ENCODE results near the gene CHL1. TPM values are rescaled to one million over a fixed set of nuclear protein-coding genes. Genes with fewer than 3 reads are reported as not detected.

The CHL1 gene
- total RNA-seq, 5 donors from 2014 or later (not counting 1 experiment from before 2014, with no cell fraction given): 0.06 to 0.46 (median 0.18) TPM; not detected in 2

GRCh38 chr3:267101-267500 is 70.5 kb downstream of the CHL1 start:
- ATAC-seq (replicated peaks in 1 of 4) (no peak), DNase-seq (no peak)
- Histone ChIP-seq H3K4me3 (ENCODE audit: control insufficient read depth in 1 of 2, extremely low read depth in 1 of 2, low read length in 1 of 2) (no peak overlapping the region), H3K27ac (ENCODE audit: low read length) (no peak overlapping the region), H3K9me3 (no peaks in the 10 kb centered on the region), H3K27me3 (replicated peaks in 1 of 2; ENCODE audit: control insufficient read depth in 2 of 2, extremely low read depth in 1 of 2, insufficient read depth in 2 of 2, low read length in 1 of 2) (no peaks in the 10 kb centered on the region), H3K36me3 (ENCODE audit: control insufficient read depth in 2 of 2, extremely low read depth in 1 of 2, insufficient read depth in 1 of 2, low read length in 1 of 2) (no peaks in the 10 kb centered on the region), H3K4me1 (ENCODE audit: control insufficient read depth in 1 of 2, extremely low read depth in 1 of 2, insufficient read depth in 2 of 2, low read length in 2 of 2) (no peaks in the 10 kb centered on the region)
- CTCF ChIA-PET: no interaction called here
- Mint-ChIP-seq H3K9me3 (peaks cover 0 to 10% (median 0%) of the 10 kb centered on the region in 3 donors), H3K27me3 (no peaks in the 10 kb centered on the region), H3K36me3 (no peaks in the 10 kb centered on the region), H3K4me1 (peaks cover 0 to 8% (median 2%) of the 10 kb centered on the region in 3 donors), H3K27ac (no peak overlapping the region), H3K4me3 (no peak overlapping the region)
- no CpG with 5 or more reads among the region's 1 CpG for WGBS (ENCODE audit: insufficient coverage)
- POLR2A ChIA-PET: no interaction called here

GRCh38 chr3:270688-271087 is 74.1 kb downstream of the CHL1 start:
- ATAC-seq (replicated peaks in 1 of 4) (no peak), DNase-seq (no peak)
- no peak overlapping the region for H3K4me3 Mint-ChIP-seq
- H3K27me3 Mint-ChIP-seq: no peaks in the 10 kb centered on the region
- ChIA-PET POLR2A (no interaction called here), CTCF (no interaction called here)
- Histone ChIP-seq H3K27me3 (replicated peaks in 1 of 2; ENCODE audit: control insufficient read depth in 2 of 2, extremely low read depth in 1 of 2, insufficient read depth in 2 of 2, low read length in 1 of 2) (no peaks in the 10 kb centered on the region), H3K9me3 (no peaks in the 10 kb centered on the region), H3K27ac (ENCODE audit: low read length) (no peak overlapping the region), H3K36me3 (ENCODE audit: control insufficient read depth in 2 of 2, extremely low read depth in 1 of 2, insufficient read depth in 1 of 2, low read length in 1 of 2) (no peaks in the 10 kb centered on the region), H3K4me3 (ENCODE audit: control insufficient read depth in 1 of 2, extremely low read depth in 1 of 2, low read length in 1 of 2) (no peak overlapping the region), H3K4me1 (ENCODE audit: control insufficient read depth in 1 of 2, extremely low read depth in 1 of 2, insufficient read depth in 2 of 2, low read length in 2 of 2) (no peaks in the 10 kb centered on the region)
- H3K36me3 Mint-ChIP-seq: no peaks in the 10 kb centered on the region
- peaks cover 0 to 8% (median 2%) of the 10 kb centered on the region in 3 donors for H3K4me1 Mint-ChIP-seq
- peaks cover 0 to 10% (median 5%) of the 10 kb centered on the region in 3 donors for H3K9me3 Mint-ChIP-seq
- 89% methylated on average over 2 of the region's 2 CpGs for WGBS (ENCODE audit: insufficient coverage)
- H3K27ac Mint-ChIP-seq: no peak overlapping the region

GRCh38 chr3:274927-275326 is 78.4 kb downstream of the CHL1 start:
- ChIA-PET CTCF (no interaction called here), POLR2A (no interaction called here)
- H3K27ac Mint-ChIP-seq: no peak overlapping the region
- ATAC-seq (replicated peaks in 1 of 4) (no peak), DNase-seq (no peak)
- no peaks in the 10 kb centered on the region for H3K27me3 Mint-ChIP-seq
- peaks cover 1 to 6% (median 5%) of the 10 kb centered on the region in 3 donors for H3K9me3 Mint-ChIP-seq
- Histone ChIP-seq H3K27ac (ENCODE audit: low read length) (no peak overlapping the region), H3K4me1 (ENCODE audit: control insufficient read depth in 1 of 2, extremely low read depth in 1 of 2, insufficient read depth in 2 of 2, low read length in 2 of 2) (no peaks in the 10 kb centered on the region), H3K36me3 (ENCODE audit: control insufficient read depth in 2 of 2, extremely low read depth in 1 of 2, insufficient read depth in 1 of 2, low read length in 1 of 2) (no peaks in the 10 kb centered on the region), H3K4me3 (ENCODE audit: control insufficient read depth in 1 of 2, extremely low read depth in 1 of 2, low read length in 1 of 2) (no peak overlapping the region), H3K27me3 (replicated peaks in 1 of 2; ENCODE audit: control insufficient read depth in 2 of 2, extremely low read depth in 1 of 2, insufficient read depth in 2 of 2, low read length in 1 of 2) (no peaks in the 10 kb centered on the region), H3K9me3 (no peaks in the 10 kb centered on the region)
- no peak overlapping the region for H3K4me3 Mint-ChIP-seq
- no CpG with 5 or more reads among the region's 2 CpGs for WGBS (ENCODE audit: insufficient coverage)
- H3K4me1 Mint-ChIP-seq: peaks cover 0 to 12% (median 2%) of the 10 kb centered on the region in 3 donors
- H3K36me3 Mint-ChIP-seq: no peaks in the 10 kb centered on the region

DNA sequence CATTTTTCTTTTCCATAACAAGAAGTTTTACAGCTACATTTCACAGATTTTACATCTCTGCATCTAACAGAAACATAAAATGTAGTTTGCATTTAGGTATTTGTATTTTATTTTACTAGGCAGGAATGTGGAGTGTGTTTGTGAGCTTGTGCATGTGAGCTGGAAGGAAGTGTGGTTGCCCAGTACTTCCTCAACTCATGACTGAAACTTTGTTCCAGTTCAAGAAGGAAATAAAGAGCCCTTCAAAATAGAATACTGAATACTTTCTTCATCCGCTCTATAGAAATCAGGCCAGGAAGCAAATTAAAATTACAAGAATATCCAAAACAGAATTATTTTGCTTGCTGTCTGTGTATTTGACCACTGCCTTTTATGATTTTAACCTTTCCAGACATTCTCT is 81.3 kb downstream of the CHL1 start:
- Mint-ChIP-seq H3K27me3 (no peaks in the 10 kb centered on the region), H3K9me3 (peaks cover 1 to 16% (median 10%) of the 10 kb centered on the region in 3 donors), H3K27ac (no peak overlapping the region), H3K36me3 (no peaks in the 10 kb centered on the region), H3K4me3 (no peak overlapping the region), H3K4me1 (peaks cover 0 to 4% (median 0%) of the 10 kb centered on the region in 3 donors)
- no peaks in the 10 kb centered on the region for H3K9me3 ChIP-seq
- WGBS (ENCODE audit: insufficient coverage): 0% methylated on average over 1 of the region's 1 CpG
- DNase-seq (no peak), ATAC-seq (replicated peaks in 1 of 4) (no peak)
- no peaks in the 10 kb centered on the region for H3K27me3 ChIP-seq (replicated peaks in 1 of 2; ENCODE audit: control insufficient read depth in 2 of 2, extremely low read depth in 1 of 2, insufficient read depth in 2 of 2, low read length in 1 of 2)
- H3K27ac ChIP-seq (ENCODE audit: low read length): peak overlapping the region; percentile 16
- H3K4me1 ChIP-seq (ENCODE audit: control insufficient read depth in 1 of 2, extremely low read depth in 1 of 2, insufficient read depth in 2 of 2, low read length in 2 of 2): no peaks in the 10 kb centered on the region
- ChIA-PET CTCF (no interaction called here), POLR2A (no interaction called here)
- no peak overlapping the region for H3K4me3 ChIP-seq (ENCODE audit: control insufficient read depth in 1 of 2, extremely low read depth in 1 of 2, low read length in 1 of 2)
- no peaks in the 10 kb centered on the region for H3K36me3 ChIP-seq (ENCODE audit: control insufficient read depth in 2 of 2, extremely low read depth in 1 of 2, insufficient read depth in 1 of 2, low read length in 1 of 2)

DNA sequence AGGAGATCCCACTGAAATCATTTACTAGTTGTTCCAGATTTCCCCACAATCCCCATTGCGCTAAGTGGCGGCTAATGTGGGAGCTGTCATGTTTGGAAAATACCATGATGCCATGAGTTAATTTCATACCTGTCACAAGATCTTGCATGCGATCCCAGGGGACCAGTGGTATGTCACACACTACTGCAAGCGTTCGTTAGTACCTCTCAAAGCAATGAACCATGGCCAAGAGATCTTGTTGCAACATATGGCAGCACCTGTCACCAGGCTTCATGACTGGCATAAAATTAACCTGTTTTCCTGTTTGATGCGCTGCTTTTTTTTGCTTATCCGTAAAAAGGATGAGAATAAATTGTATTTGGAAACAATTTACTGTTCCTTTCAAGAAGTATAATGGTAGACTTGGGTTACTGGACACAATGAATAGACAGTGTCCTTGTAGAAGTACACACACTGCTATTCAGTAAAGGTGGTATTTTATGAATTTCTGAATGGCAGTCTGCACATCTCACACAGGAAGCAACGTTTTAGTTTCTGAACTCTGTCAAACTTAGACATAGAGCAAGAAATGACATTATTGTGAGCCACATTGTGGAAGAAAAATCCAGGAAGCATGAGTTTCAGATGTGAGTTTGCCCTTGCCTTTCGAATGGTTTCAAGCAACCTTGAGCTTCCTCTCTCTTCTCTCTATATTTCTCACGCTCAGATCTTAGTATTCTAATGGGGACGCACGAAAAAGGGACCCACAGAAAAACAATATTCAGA is 81.9 kb downstream of the CHL1 start:
- Histone ChIP-seq H3K27ac (ENCODE audit: low read length) (peak overlapping the region; percentile 16), H3K27me3 (replicated peaks in 1 of 2; ENCODE audit: control insufficient read depth in 2 of 2, extremely low read depth in 1 of 2, insufficient read depth in 2 of 2, low read length in 1 of 2) (no peaks in the 10 kb centered on the region), H3K36me3 (ENCODE audit: control insufficient read depth in 2 of 2, extremely low read depth in 1 of 2, insufficient read depth in 1 of 2, low read length in 1 of 2) (no peaks in the 10 kb centered on the region), H3K4me1 (ENCODE audit: control insufficient read depth in 1 of 2, extremely low read depth in 1 of 2, insufficient read depth in 2 of 2, low read length in 2 of 2) (no peaks in the 10 kb centered on the region), H3K9me3 (no peaks in the 10 kb centered on the region), H3K4me3 (ENCODE audit: control insufficient read depth in 1 of 2, extremely low read depth in 1 of 2, low read length in 1 of 2) (no peak overlapping the region)
- ATAC-seq (replicated peaks in 1 of 4) (no peak), DNase-seq (peak in 1 of 35 experiments; percentile 11)
- WGBS (ENCODE audit: insufficient coverage): 99% methylated on average over 6 of the region's 12 CpGs
- Mint-ChIP-seq H3K27me3 (no peaks in the 10 kb centered on the region), H3K36me3 (no peaks in the 10 kb centered on the region), H3K27ac (no peak overlapping the region), H3K4me3 (no peak overlapping the region), H3K9me3 (peaks cover 5 to 17% (median 10%) of the 10 kb centered on the region in 3 donors), H3K4me1 (peaks cover 0 to 4% (median 0%) of the 10 kb centered on the region in 3 donors)
- CTCF ChIA-PET: no interaction called here
- POLR2A ChIA-PET: no interaction called here

GRCh38 chr3:279325-279724 is 82.8 kb downstream of the CHL1 start:
- no peak overlapping the region for H3K27ac Mint-ChIP-seq
- DNase-seq: no peak
- no CpG with 5 or more reads among the region's 1 CpG for WGBS (ENCODE audit: insufficient coverage)

More at GRCh38 chr3:279325-279724, 82.8 kb downstream of the CHL1 start:
- Histone ChIP-seq H3K27me3 (replicated peaks in 1 of 2; ENCODE audit: control insufficient read depth in 2 of 2, extremely low read depth in 1 of 2, insufficient read depth in 2 of 2, low read length in 1 of 2) (no peaks in the 10 kb centered on the region), H3K4me3 (ENCODE audit: control insufficient read depth in 1 of 2, extremely low read depth in 1 of 2, low read length in 1 of 2) (no peak overlapping the region), H3K9me3 (no peaks in the 10 kb centered on the region), H3K27ac (ENCODE audit: low read length) (no peak overlapping the region), H3K4me1 (ENCODE audit: control insufficient read depth in 1 of 2, extremely low read depth in 1 of 2, insufficient read depth in 2 of 2, low read length in 2 of 2) (no peaks in the 10 kb centered on the region), H3K36me3 (ENCODE audit: control insufficient read depth in 2 of 2, extremely low read depth in 1 of 2, insufficient read depth in 1 of 2, low read length in 1 of 2) (no peaks in the 10 kb centered on the region)
- Mint-ChIP-seq H3K4me1 (peaks cover 0 to 4% (median 0%) of the 10 kb centered on the region in 3 donors), H3K36me3 (no peaks in the 10 kb centered on the region), H3K27me3 (no peaks in the 10 kb centered on the region), H3K4me3 (no peak overlapping the region), H3K9me3 (peaks cover 6 to 15% (median 6%) of the 10 kb centered on the region in 3 donors)
- ChIA-PET CTCF (no interaction called here), POLR2A (no interaction called here)
- no peak for ATAC-seq (replicated peaks in 1 of 4)
